Activated naive CD8-positive, alpha-beta T cell (primary cell): ENCODE data around the gene SLC2A4RG.

Source experiments
- H3K27ac Mint-ChIP-seq: one replicate; pipeline ENCODE4 v1.8.0; 2021; ENCODE audit warnings: mixed read lengths
- H3K27me3 Mint-ChIP-seq: one replicate; pipeline ENCODE4 v1.8.0; 2021; ENCODE audit warnings: mixed read lengths
- H3K36me3 Mint-ChIP-seq: one replicate; pipeline ENCODE4 v1.8.0; 2021; ENCODE audit warnings: mixed read lengths
- H3K4me1 Mint-ChIP-seq: one replicate; pipeline ENCODE4 v1.8.0; 2021; ENCODE audit warnings: low read depth, mixed read lengths
- H3K4me3 Mint-ChIP-seq: one replicate; pipeline ENCODE4 v1.8.0; 2021; ENCODE audit warnings: mild to moderate bottlenecking, mixed read lengths
- H3K9me3 Mint-ChIP-seq: one replicate; pipeline ENCODE4 v1.8.0; 2021; ENCODE audit warnings: low read depth, mixed read lengths

SLC2A4RG gene

GRCh38 chr20:63697357-63697867 is 42.2 kb upstream of the SLC2A4RG start:
- peaks cover 17% of the 10 kb centered on the region for H3K4me1 Mint-ChIP-seq
- no peaks in the 10 kb centered on the region for H3K27me3 Mint-ChIP-seq
- no peak overlapping the region for H3K27ac Mint-ChIP-seq
- H3K4me3 Mint-ChIP-seq, result peak overlapping the region; percentile 42
- no peaks in the 10 kb centered on the region for H3K36me3 Mint-ChIP-seq
- no peaks in the 10 kb centered on the region for H3K9me3 Mint-ChIP-seq

- Mint-ChIP-seq H3K36me3 (no peaks in the 10 kb centered on the region), H3K4me3 (no peak overlapping the region), H3K27me3 (no peaks in the 10 kb centered on the region), H3K27ac (no peak overlapping the region), H3K4me1 (peaks cover 17% of the 10 kb centered on the region), H3K9me3 (no peaks in the 10 kb centered on the region)
Observed at GRCh38 chr20:63697868-63698545, 41.6 kb upstream of the SLC2A4RG start.

GRCh38 chr20:63698739-63699465 is 40.7 kb upstream of the SLC2A4RG start:
- Mint-ChIP-seq H3K9me3 (no peaks in the 10 kb centered on the region), H3K4me1 (peaks cover 15% of the 10 kb centered on the region), H3K36me3 (no peaks in the 10 kb centered on the region), H3K27me3 (no peaks in the 10 kb centered on the region), H3K4me3 (peak overlapping the region; percentile 35), H3K27ac (peak overlapping the region; percentile 34)

- Mint-ChIP-seq H3K27ac (peak overlapping the region; percentile 34), H3K4me1 (peaks cover 15% of the 10 kb centered on the region), H3K9me3 (no peaks in the 10 kb centered on the region), H3K36me3 (no peaks in the 10 kb centered on the region), H3K27me3 (no peaks in the 10 kb centered on the region), H3K4me3 (peak overlapping the region; percentile 35)
Observed at GRCh38 chr20:63699466-63700198, 39.9 kb upstream of the SLC2A4RG start.

GRCh38 chr20:63700199-63701050 is 39.2 kb upstream of the SLC2A4RG start:
- H3K4me3 Mint-ChIP-seq, result no peak overlapping the region
- peaks cover 2% of the 10 kb centered on the region for H3K36me3 Mint-ChIP-seq
- H3K27ac Mint-ChIP-seq, result no peak overlapping the region
- H3K27me3 Mint-ChIP-seq, result no peaks in the 10 kb centered on the region
- no peaks in the 10 kb centered on the region for H3K9me3 Mint-ChIP-seq
- peaks cover 18% of the 10 kb centered on the region for H3K4me1 Mint-ChIP-seq

GRCh38 chr20:63701051-63701328 is 38.6 kb upstream of the SLC2A4RG start:
- Mint-ChIP-seq H3K36me3 (peaks cover 2% of the 10 kb centered on the region), H3K4me1 (peaks cover 16% of the 10 kb centered on the region), H3K4me3 (no peak overlapping the region), H3K9me3 (no peaks in the 10 kb centered on the region), H3K27ac (no peak overlapping the region), H3K27me3 (no peaks in the 10 kb centered on the region)

GRCh38 chr20:63701329-63702035 is 38.1 kb upstream of the SLC2A4RG start:
- no peak overlapping the region for H3K4me3 Mint-ChIP-seq

GRCh38 chr20:63702036-63702665 is 37.4 kb upstream of the SLC2A4RG start:
- H3K4me1 Mint-ChIP-seq, result peaks cover 20% of the 10 kb centered on the region
- peaks cover 5% of the 10 kb centered on the region for H3K36me3 Mint-ChIP-seq
- H3K27me3 Mint-ChIP-seq, result no peaks in the 10 kb centered on the region
- H3K9me3 Mint-ChIP-seq, result no peaks in the 10 kb centered on the region
- H3K27ac Mint-ChIP-seq, result no peak overlapping the region
- no peak overlapping the region for H3K4me3 Mint-ChIP-seq

More at GRCh38 chr20:63701329-63702035, 38.1 kb upstream of the SLC2A4RG start:
- Mint-ChIP-seq H3K27ac (no peak overlapping the region), H3K9me3 (no peaks in the 10 kb centered on the region), H3K27me3 (no peaks in the 10 kb centered on the region), H3K4me1 (peaks cover 16% of the 10 kb centered on the region), H3K36me3 (peaks cover 2% of the 10 kb centered on the region)

GRCh38 chr20:63702751-63703470 is 36.7 kb upstream of the SLC2A4RG start:
- Mint-ChIP-seq H3K4me1 (peaks cover 15% of the 10 kb centered on the region), H3K36me3 (peaks cover 5% of the 10 kb centered on the region), H3K9me3 (no peaks in the 10 kb centered on the region), H3K4me3 (no peak overlapping the region), H3K27ac (peak overlapping the region; percentile 22), H3K27me3 (no peaks in the 10 kb centered on the region)

GRCh38 chr20:63703471-63703975 is 36.1 kb upstream of the SLC2A4RG start:
- H3K27me3 Mint-ChIP-seq, result no peaks in the 10 kb centered on the region
- no peak overlapping the region for H3K27ac Mint-ChIP-seq
- peaks cover 5% of the 10 kb centered on the region for H3K36me3 Mint-ChIP-seq
- no peaks in the 10 kb centered on the region for H3K9me3 Mint-ChIP-seq
- no peak overlapping the region for H3K4me3 Mint-ChIP-seq
- H3K4me1 Mint-ChIP-seq, result peaks cover 16% of the 10 kb centered on the region

- Mint-ChIP-seq H3K27ac (no peak overlapping the region), H3K4me1 (peaks cover 21% of the 10 kb centered on the region), H3K9me3 (no peaks in the 10 kb centered on the region), H3K4me3 (no peak overlapping the region), H3K27me3 (no peaks in the 10 kb centered on the region), H3K36me3 (peaks cover 5% of the 10 kb centered on the region)
Observed at GRCh38 chr20:63703976-63704748, 35.4 kb upstream of the SLC2A4RG start.

- Mint-ChIP-seq H3K4me1 (peaks cover 22% of the 10 kb centered on the region), H3K4me3 (no peak overlapping the region), H3K9me3 (no peaks in the 10 kb centered on the region), H3K27me3 (no peaks in the 10 kb centered on the region), H3K36me3 (peaks cover 5% of the 10 kb centered on the region), H3K27ac (peak overlapping the region; percentile 58)
Observed at GRCh38 chr20:63704749-63705117, 34.8 kb upstream of the SLC2A4RG start.
